GM12878 (cell line): ENCODE data around the gene AKAP7. TPM values are rescaled to one million over a fixed set of nuclear protein-coding genes. Genes with fewer than 3 reads are reported as not detected.

Experiments used
- ATAC-seq: fragments of 200-7000 bp; cut with Tn5 transposase; 3 replicates; pipeline ENCODE4 v1.9.1; 2020; ENCODE audit warnings: mild to moderate bottlenecking, moderate library complexity
- BruUV-seq: library from RNA; stranded (reverse); fragments of 400-500 nt; replicated peaks from 2 replicates; lab custom pipeline; 2021; lab: Mats Ljungman, UMichigan
- CTCF ChIA-PET: fragments of 300-600 bp; sonication (Branson Sonifier 250); formaldehyde crosslinking; extraction: SDS; loops from one replicate; lab custom pipeline; 2021; ENCODE audit warnings: inconsistent platforms; lab: Yijun Ruan, JAX
- POLR2A ChIA-PET: fragments of 350-600 bp; formaldehyde crosslinking; extraction: SDS; loops from one replicate; lab custom pipeline; 2021; ENCODE audit warnings: inconsistent platforms; lab: Charles Lee
- RAD21 ChIA-PET: fragments of 300-600 bp; sonication (Branson Sonifier 250); formaldehyde crosslinking; loops from one replicate; lab custom pipeline; 2023; ENCODE audit warnings: antibody characterized with exemption; ENCODE audit not compliant: unreplicated experiment; lab: Charles Lee
- SMC1A ChIA-PET: fragments of 300-600 bp; sonication (Branson Sonifier 250); formaldehyde crosslinking; loops from one replicate; lab custom pipeline; 2023; ENCODE audit not compliant: unreplicated experiment, uncharacterized antibody; lab: Charles Lee
- DNase-seq: peaks from one replicate; pipeline ENCODE4 v3.0.0-alpha.2; 2011; ENCODE audit warnings: low read depth, low spot score
- FAIRE-seq: peaks from 3 replicates; lab custom pipeline; 2011; peaks lifted over from hg19 to GRCh38; lab: Jason Lieb, UNC
- H2AFZ ChIP-seq: 2 replicates; pipeline ENCODE4 v1.6.0; 2011; ENCODE audit warnings: low read depth, low read length, control low read depth; ENCODE audit not compliant: control insufficient read depth
- H3K27ac ChIP-seq: 2 replicates; pipeline ENCODE4 v1.5.1; 2011; ENCODE audit warnings: control low read depth; ENCODE audit not compliant: control insufficient read depth, insufficient read depth
- H3K27me3 ChIP-seq, 2 experiments: replicated peaks in 1 of 2; 2 replicates each; pipeline versions ENCODE4 v1.6.0 to v1.6.1; 2011; ENCODE audit warnings: low read length in 1 of 2; ENCODE audit not compliant: control insufficient read depth in 2 of 2, insufficient read depth in 2 of 2
- H3K36me3 ChIP-seq, 2 experiments: 2 replicates each; pipeline ENCODE4 v1.5.1; 2011; ENCODE audit warnings: low read length in 1 of 2; ENCODE audit not compliant: control insufficient read depth in 2 of 2, insufficient read depth in 2 of 2
- H3K4me1 ChIP-seq: 2 replicates; pipeline ENCODE4 v1.6.1; 2011; ENCODE audit warnings: mild to moderate bottlenecking, low read length, moderate library complexity, mixed read lengths; ENCODE audit not compliant: control insufficient read depth, insufficient read depth
- H3K4me2 ChIP-seq: 2 replicates; pipeline ENCODE4 v1.6.0; 2011; ENCODE audit warnings: control low read depth; ENCODE audit not compliant: control insufficient read depth, insufficient read depth
- H3K4me3 ChIP-seq: fragments of 200-600 bp; sonication (generic); 2 replicates; pipeline ENCODE4 v1.5.1; 2016
- H3K79me2 ChIP-seq: 2 replicates; pipeline ENCODE4 v1.6.0; 2011; ENCODE audit warnings: low read length; ENCODE audit not compliant: control insufficient read depth, insufficient read depth
- H3K9ac ChIP-seq: 2 replicates; pipeline ENCODE4 v1.8.0; 2011; ENCODE audit warnings: low read length, control low read depth, mixed read lengths; ENCODE audit not compliant: control insufficient read depth, insufficient read depth
- H3K9me3 ChIP-seq: replicated peaks from 3 replicates; pipeline ENCODE4 v1.5.1; 2011; ENCODE audit warnings: mild to moderate bottlenecking, low read length; ENCODE audit not compliant: control insufficient read depth, insufficient read depth
- H4K20me1 ChIP-seq: 2 replicates; pipeline ENCODE4 v1.6.0; 2011; ENCODE audit not compliant: control insufficient read depth, insufficient read depth
- ASH2L ChIP-seq: fragments of 300-600, 200-600 bp; sonication (generic); IDR thresholded peaks from 2 replicates; pipeline ENCODE4 v1.6.1; 2017; ENCODE audit warnings: low read depth, mild to moderate bottlenecking, borderline replicate concordance
- CEBPZ ChIP-seq: fragments of 150-350 bp; IDR thresholded peaks from 2 replicates; pipeline ENCODE4 v1.6.1; 2016; ENCODE audit warnings: low read depth, low read length
- CTCF ChIP-seq, 3 experiments: IDR thresholded peaks in 2 of 3; conservative IDR thresholded peaks in 1 of 3; 2 replicates each; pipeline ENCODE4 v1.5.1; 2011; ENCODE audit warnings: low read depth in 3 of 3, low read length in 3 of 3, mild to moderate bottlenecking in 3 of 3, control low read depth in 2 of 3, moderate library complexity in 2 of 3, inconsistent platforms in 1 of 3, mixed read lengths in 1 of 3; ENCODE audit not compliant: control insufficient read depth in 2 of 3, insufficient read depth in 1 of 3; ENCODE audit errors: extremely low read depth in 1 of 3
- JUNB ChIP-seq: IDR thresholded peaks from 2 replicates; pipeline ENCODE4 v1.6.1; 2016; ENCODE audit warnings: antibody characterized with exemption, mild to moderate bottlenecking
- KAT2A ChIP-seq: conservative IDR thresholded peaks from 2 replicates; pipeline ENCODE4 v1.6.1; 2011; ENCODE audit warnings: low read depth, low read length; ENCODE audit not compliant: control insufficient read depth
- POLR2AphosphoS2 ChIP-seq: IDR thresholded peaks from 2 replicates; pipeline ENCODE4 v1.6.1; 2011; ENCODE audit warnings: low read depth, mild to moderate bottlenecking, low read length, improper control_type of control experiment, moderate library complexity
- SMC3 ChIP-seq: IDR thresholded peaks from 2 replicates; pipeline ENCODE4 v1.6.1; 2011; ENCODE audit warnings: low read length, improper control_type of control experiment, borderline replicate concordance
- SUPT20H ChIP-seq: IDR thresholded peaks from 2 replicates; pipeline ENCODE4 v1.6.1; 2011; ENCODE audit warnings: low read depth, mild to moderate bottlenecking, low read length, moderate library complexity, borderline replicate concordance; ENCODE audit not compliant: control insufficient read depth
- WGBS: methylation state at CpG from one replicate; pipeline ENCODE4 v1.1.6; 2016; ENCODE audit warnings: low lambda C conversion rate; ENCODE audit not compliant: insufficient replicate concordance, insufficient coverage; ENCODE audit errors: missing lambda C conversion rate; 5-methylcytosine and 5-hydroxymethylcytosine counted together
- in situ Hi-C: fragments of 300-500 bp; cut with MboI; formaldehyde crosslinking; loops from 9 replicates; pipeline ENCODE4 v1.14.3; 2018; ENCODE audit warnings: mixed read lengths
- intact Hi-C: fragments of 100-400 bp; cut with micrococcal nuclease; formaldehyde crosslinking; loops from one replicate; pipeline ENCODE4 v1.14.2; 2022; ENCODE audit not compliant: unreplicated experiment
- polyA plus RNA-seq, 11 experiments: library from polyadenylated mRNA; depleted of rRNA in 4 of 11; unstranded in 6 of 11; stranded (reverse) in 5 of 11; fragments of >200 nt; fragmentation: Nextera tagmentation in 4 of 11; fragmentation: Illumina TruSeq in 1 of 11; extraction: Ambion mirVana in 4 of 11; extraction: Trizol in 1 of 11; gene quantifications; 1 replicate in 1 of 11; 2 replicates in 10 of 11; pipeline versions ENCODE4 v1.2.1 to v1.2.3, GENCODE V29; 2011 to 2016; ENCODE audit warnings: inconsistent platforms in 2 of 11, missing spikeins in 2 of 11, low read depth in 1 of 11
- total RNA-seq, 4 experiments: library from RNA; depleted of rRNA in 3 of 4; stranded (reverse); fragments of >200 nt in 3 of 4; fragmentation: Illumina TruSeq in 1 of 4; extraction: Trizol in 1 of 4; gene quantifications; 2 replicates each; pipeline versions ENCODE4 v1.2.1 to v1.2.3, GENCODE V29; 2013 to 2021

AKAP7 gene
- total and polyA plus RNA-seq, 10 of the 15 experiments (the other 5 are each of a cell fraction or from before 2014, with no cell fraction given) = 0.06 to 0.58 (median 0.28) TPM; not detected in 1

- BruUV-seq = no TSS peak
- in situ Hi-C loops = no loop called here
- Histone ChIP-seq H3K9ac (no peak overlapping the region), H3K27me3 (no peaks in the 10 kb centered on the region; a peak in 1 of 4 replicates), H3K27ac (no peak overlapping the region), H3K36me3 (no peaks in the 10 kb centered on the region), H3K4me3 (no peak overlapping the region), H3K9me3 (no peaks in the 10 kb centered on the region), H4K20me1 (no peaks in the 10 kb centered on the region), H3K4me2 (no peak overlapping the region), H3K79me2 (no peaks in the 10 kb centered on the region)
- ATAC-seq = no peak
- intact Hi-C loops = no loop called here
- ChIA-PET RAD21 (no interaction called here), POLR2A (no interaction called here)
- DNase-seq = no peak
- TF ChIP-seq JUNB = no peak
- TF ChIP-seq, all 136 proteins: peak for 0
- ChIA-PET SMC1A (interaction anchor here (0.5 kb wide), 1 partner anchor 410 kb away, joined by 3 read pairs; no protein-coding TSS in a partner anchor), CTCF (no interaction called here)
- FAIRE-seq = no peak
- no peaks in the 10 kb centered on the region for H3K4me1 ChIP-seq
- 36% methylated on average over 4 of the region's 4 CpGs for WGBS
- no peak overlapping the region for H2AFZ ChIP-seq
These were observed 81.0 kb downstream of the AKAP7 start for GRCh38 chr6:131216246-131216645.

- ATAC-seq (no peak), DNase-seq (no peak), FAIRE-seq (no peak)
- no peaks in the 10 kb centered on the region for H3K9me3 ChIP-seq
- no peak overlapping the region for H2AFZ ChIP-seq
- H3K9ac ChIP-seq = no peak overlapping the region
- intact Hi-C loops = no loop called here
- BruUV-seq = no TSS peak
- CTCF ChIA-PET = interaction anchor here (0.6 to 1.1 kb wide), 2 partner anchors 23 to 848 kb away, joined by 3 to 5 read pairs; no protein-coding TSS in a partner anchor
- SMC1A ChIA-PET = no interaction called here
- POLR2A ChIA-PET = no interaction called here
- H3K36me3 ChIP-seq = no peaks in the 10 kb centered on the region
- H3K27me3 ChIP-seq = no peaks in the 10 kb centered on the region; a peak in 1 of 4 replicates
- no peak overlapping the region for H3K4me3 ChIP-seq
- no peaks in the 10 kb centered on the region for H4K20me1 ChIP-seq
- no peak overlapping the region for H3K4me2 ChIP-seq
- in situ Hi-C loops = no loop called here
- H3K79me2 ChIP-seq = no peaks in the 10 kb centered on the region
- no peak overlapping the region for H3K27ac ChIP-seq
- RAD21 ChIA-PET = no interaction called here
- WGBS = 0% methylated on average over 2 of the region's 2 CpGs
- H3K4me1 ChIP-seq = no peaks in the 10 kb centered on the region
- no peak for TF ChIP-seq CTCF (IDR thresholded peaks at IDR 0.05 in 2 of 3, conservative IDR thresholded peaks at IDR 0.05 in 1 of 3; ENCODE audit: control insufficient read depth in 2 of 3, extremely low read depth in 1 of 3, insufficient read depth in 1 of 3, low read depth in 3 of 3, low read length in 3 of 3)
- no peak for TF ChIP-seq SUPT20H
- no peak for TF ChIP-seq ASH2L
- TF ChIP-seq CEBPZ = no peak
- no peak for TF ChIP-seq POLR2AphosphoS2
- no peak for TF ChIP-seq KAT2A
- no peak for TF ChIP-seq SMC3
These were observed 87.5 kb downstream of the AKAP7 start for GRCh38 chr6:131222773-131223172.
